ENCODE results near the gene FFAR2.
"Not testable (repeated sequence)": the region's sequence is repeated elsewhere in the genome, so short reads cannot be mapped to it uniquely, and the experiment has no call there.

Gene FFAR2

DNA sequence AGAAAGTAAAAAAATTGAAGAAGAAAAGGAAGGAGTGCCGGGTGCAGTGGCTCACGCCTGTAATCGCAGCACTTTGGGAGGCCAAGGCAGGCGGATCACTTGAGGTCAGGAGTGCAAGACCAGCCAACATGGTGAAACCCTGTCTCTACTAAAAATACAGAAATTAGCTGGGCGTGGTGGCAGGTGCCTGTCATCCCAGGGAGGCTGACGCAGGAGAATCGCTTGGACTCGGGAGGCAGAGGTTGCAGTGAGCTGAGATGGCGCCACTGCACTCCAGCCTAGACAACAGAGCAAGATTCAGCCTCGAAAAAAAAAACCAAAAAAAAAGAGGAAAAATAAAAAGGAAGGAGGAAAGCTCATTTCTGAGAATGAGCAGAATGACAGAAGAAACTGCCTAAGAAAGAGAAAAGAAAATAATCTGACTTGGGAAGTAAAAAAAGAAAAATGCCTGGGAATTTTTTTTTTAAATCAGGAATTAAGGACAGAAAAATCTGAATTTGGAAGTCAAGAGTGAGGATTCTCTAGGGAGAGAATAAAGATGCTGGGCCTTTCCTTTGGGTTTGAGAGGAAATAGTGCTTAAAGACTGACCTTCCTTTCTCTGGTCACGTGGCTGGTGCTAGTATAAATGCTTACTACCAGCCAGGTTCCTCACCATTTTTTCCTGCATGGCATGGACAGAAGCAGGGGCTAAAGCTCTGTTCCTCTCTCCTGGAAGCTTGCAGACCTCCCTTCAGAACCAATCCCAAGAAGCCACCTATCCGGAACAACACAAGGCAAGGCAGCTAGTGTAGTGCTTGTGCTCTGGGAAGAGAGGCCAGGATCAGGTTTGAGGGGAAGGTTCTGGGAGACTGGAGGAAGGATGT is at the start of gene FFAR2:
Gene FFAR2, plus strand, starts transcription at position 652 of the 864 bp plus-strand sequence. CDS start 1,458 bp downstream, outside the sequence.
- Histone ChIP-seq H3K4me3 (no peak within 1 kb of the TSS), H3K27me3 (ENCODE audit: low read depth) (peaks cover 27% of the 10 kb centered on the region), H3K36me3 (replicated peaks) (no peaks in the 10 kb centered on the region), H3K4me1 (no peaks in the 10 kb centered on the region), H3K9me3 (no peaks in the 10 kb centered on the region)
- in situ Hi-C loops (cut with MboI; ENCODE audit: low sequenced_read_pairs), result no loop called here
- no peak for DNase-seq (ENCODE audit: low spot score in 2 of 2)

DNA sequence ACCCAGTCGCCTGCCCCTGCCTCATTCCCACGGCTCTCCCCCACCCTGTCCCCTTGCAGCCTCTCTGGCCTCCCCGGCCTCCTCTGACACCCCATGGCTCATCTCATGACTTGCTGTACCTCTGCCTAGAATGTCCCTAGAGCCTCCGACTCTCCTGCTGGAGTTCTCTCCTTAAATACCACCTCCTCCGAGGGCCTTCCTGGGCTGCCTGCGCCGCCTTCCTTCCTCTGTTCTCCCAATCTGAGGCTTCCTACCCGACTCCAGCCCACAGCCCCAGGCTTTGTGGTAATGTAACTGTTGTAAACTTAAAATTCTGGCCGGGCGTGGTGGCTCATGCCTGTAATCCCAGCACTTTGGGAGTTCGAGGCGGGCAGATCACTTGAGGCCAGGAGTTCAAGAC is 49.5 kb upstream of the FFAR2 start:
- H3K36me3 ChIP-seq (replicated peaks), result no peaks in the 10 kb centered on the region
- H3K4me3 ChIP-seq, result no peak overlapping the region
- H3K4me1 ChIP-seq, result no peaks in the 10 kb centered on the region
- DNase-seq (ENCODE audit: low spot score in 2 of 2), result no peak
- H3K9me3 ChIP-seq, result no peaks in the 10 kb centered on the region
- H3K27me3 ChIP-seq (ENCODE audit: low read depth), result no peaks in the 10 kb centered on the region
- in situ Hi-C loops (cut with MboI; ENCODE audit: low sequenced_read_pairs), result no loop called here

DNA sequence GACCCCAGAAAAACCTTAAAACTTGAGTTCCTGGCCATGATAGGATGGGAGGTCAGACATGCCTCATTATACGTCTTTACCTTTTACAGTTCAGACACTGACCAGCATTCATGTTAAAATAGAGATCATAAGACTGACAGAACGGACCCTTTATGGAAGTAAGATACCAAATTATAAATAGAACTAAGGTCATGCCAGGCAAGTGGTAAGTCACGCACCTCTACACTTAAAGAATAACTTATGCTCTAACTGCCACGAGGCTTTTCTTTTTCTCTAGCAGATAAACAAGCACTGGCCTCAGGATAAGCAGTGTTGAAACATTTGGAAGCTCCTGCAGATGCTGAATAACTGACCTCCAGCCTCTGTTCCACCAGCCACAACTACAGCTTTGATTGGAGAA is 48.8 kb upstream of the FFAR2 start:
- Histone ChIP-seq H3K4me1 (no peaks in the 10 kb centered on the region), H3K27me3 (ENCODE audit: low read depth) (no peaks in the 10 kb centered on the region), H3K36me3 (replicated peaks) (no peaks in the 10 kb centered on the region), H3K9me3 (no peaks in the 10 kb centered on the region), H3K4me3 (no peak overlapping the region)
- no peak for DNase-seq (ENCODE audit: low spot score in 2 of 2)
- in situ Hi-C loops (cut with MboI; ENCODE audit: low sequenced_read_pairs), result no loop called here

DNA sequence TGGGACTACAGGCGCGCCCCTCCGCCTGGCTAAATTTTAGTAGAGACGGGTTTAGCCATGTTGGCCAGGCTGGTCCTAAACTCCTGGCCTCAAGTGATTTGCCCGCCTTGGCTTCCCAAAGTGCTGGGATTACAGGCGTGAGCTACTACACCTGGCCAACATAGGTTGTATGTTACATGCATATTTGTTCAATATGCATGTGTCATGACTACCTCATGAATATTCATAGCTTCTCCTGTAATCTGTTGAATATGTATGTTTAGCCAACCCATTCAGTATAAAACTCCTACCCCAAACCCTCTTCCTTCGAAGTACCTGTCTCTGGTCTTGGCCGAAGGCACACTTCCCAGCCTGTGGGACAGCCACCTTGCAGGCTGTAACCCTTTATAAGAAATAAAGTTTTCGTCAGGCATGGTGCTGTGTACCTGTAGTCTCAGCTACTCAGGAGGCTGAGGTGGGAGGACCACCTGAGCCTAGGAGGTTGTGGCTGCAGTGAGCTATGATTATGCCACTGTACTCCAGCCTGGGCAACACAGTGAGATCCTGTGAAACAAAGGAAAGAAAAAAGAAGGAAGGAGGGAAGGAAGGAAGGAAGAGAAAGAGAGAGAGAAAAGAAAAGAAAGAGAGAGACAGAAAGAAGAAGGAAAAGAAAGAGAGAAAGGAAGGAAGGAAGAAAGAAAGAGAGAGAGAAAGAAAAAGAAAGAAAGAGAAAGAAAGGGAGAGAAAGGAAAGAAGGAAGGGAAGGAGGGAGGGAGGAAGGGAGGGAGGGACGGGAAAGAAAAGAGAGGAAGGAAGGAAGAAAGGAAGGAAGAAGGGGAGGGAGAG is 47.9 kb upstream of the FFAR2 start:
- DNase-seq (ENCODE audit: low spot score in 2 of 2), result no peak
- in situ Hi-C loops (cut with MboI; ENCODE audit: low sequenced_read_pairs), result no loop called here
- no peaks in the 10 kb centered on the region for H3K4me1 ChIP-seq
- H3K9me3 ChIP-seq, result no peaks in the 10 kb centered on the region
- no peak overlapping the region for H3K4me3 ChIP-seq
- no peaks in the 10 kb centered on the region for H3K27me3 ChIP-seq (ENCODE audit: low read depth)
- no peaks in the 10 kb centered on the region for H3K36me3 ChIP-seq (replicated peaks)

DNA sequence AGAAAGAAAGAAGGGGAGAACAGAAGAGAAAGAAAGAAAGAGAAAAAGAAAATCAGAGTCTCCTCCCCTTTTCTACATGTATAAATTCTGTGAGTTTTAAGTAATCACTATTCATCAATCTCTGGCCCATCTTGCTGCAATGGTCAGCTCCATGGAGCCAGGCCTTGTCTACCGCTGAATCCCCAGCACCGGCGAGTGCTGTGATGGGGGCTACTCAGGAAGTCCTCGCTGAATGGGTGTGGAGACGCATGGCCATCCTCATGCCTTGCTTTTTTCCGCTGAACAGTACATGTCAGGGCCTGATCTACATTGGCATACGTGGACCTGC is 47.3 kb upstream of the FFAR2 start:
- in situ Hi-C loops (cut with MboI; ENCODE audit: low sequenced_read_pairs), result no loop called here
- no peak for DNase-seq (ENCODE audit: low spot score in 2 of 2)
- Histone ChIP-seq H3K4me1 (no peaks in the 10 kb centered on the region), H3K4me3 (no peak overlapping the region), H3K9me3 (no peaks in the 10 kb centered on the region), H3K36me3 (replicated peaks) (no peaks in the 10 kb centered on the region), H3K27me3 (ENCODE audit: low read depth) (no peaks in the 10 kb centered on the region)

DNA sequence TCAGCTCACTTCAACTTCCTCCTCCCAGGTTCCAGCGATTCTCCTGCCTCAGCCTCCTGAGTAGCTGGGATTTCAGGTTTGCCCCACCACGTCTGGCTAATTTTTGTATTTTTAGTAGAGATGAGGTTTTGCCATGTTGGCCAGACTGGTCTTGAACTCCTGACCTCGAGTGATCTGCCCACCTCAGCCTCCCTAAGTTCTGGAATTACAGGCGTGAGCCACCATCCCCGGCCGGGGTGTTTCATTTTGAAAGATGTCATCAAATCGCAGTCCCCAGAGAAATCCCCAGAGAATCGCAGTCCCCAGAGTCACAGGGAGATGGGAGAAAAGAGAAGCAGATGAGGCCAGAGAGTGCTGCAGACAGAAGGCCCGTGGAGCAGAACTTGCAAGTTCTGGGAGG is 46.6 kb upstream of the FFAR2 start:
- H3K9me3 ChIP-seq; H3K36me3 ChIP-seq (replicated peaks); H3K4me3 ChIP-seq; DNase-seq (ENCODE audit: low spot score in 2 of 2); H3K4me1 ChIP-seq; in situ Hi-C loops (cut with MboI; ENCODE audit: low sequenced_read_pairs); H3K27me3 ChIP-seq (ENCODE audit: low read depth): not testable (repeated sequence)

DNA sequence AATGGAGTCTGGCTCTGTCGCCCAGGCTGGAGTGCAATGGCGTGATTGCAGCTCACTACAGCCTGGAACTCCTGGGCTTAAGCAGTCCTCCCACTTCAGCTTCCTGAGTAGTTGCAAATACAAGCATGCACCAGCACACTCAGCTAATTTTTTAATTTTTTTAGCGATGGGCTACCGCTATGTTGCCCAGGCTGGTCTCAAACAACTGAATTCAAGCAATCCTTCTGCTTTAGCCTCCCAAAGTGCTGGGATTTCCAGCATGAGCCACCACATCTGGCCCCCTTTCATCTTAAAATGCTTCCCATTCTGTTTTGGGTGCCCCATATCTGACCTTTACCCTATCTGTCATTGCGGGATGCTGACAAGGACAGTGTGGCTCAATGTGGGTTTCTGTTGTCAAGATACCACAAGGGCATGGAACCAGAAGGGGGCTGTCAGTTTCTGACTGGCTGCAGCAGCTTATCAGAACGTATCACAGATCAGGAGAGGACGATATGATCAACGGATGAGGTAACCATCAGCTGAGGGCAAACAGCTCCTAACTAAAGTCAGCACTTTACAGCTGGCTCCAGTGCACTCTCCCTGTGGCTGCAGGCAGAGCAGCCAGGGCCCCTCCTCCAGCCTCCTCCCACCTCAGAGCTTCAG is 44.8 kb upstream of the FFAR2 start:
- H3K36me3 ChIP-seq (replicated peaks), result no peaks in the 10 kb centered on the region
- DNase-seq (ENCODE audit: low spot score in 2 of 2), result no peak
- no peaks in the 10 kb centered on the region for H3K4me1 ChIP-seq
- in situ Hi-C loops (cut with MboI; ENCODE audit: low sequenced_read_pairs), result no loop called here
- H3K4me3 ChIP-seq, result no peak overlapping the region
- H3K27me3 ChIP-seq (ENCODE audit: low read depth), result no peaks in the 10 kb centered on the region
- no peaks in the 10 kb centered on the region for H3K9me3 ChIP-seq

DNA sequence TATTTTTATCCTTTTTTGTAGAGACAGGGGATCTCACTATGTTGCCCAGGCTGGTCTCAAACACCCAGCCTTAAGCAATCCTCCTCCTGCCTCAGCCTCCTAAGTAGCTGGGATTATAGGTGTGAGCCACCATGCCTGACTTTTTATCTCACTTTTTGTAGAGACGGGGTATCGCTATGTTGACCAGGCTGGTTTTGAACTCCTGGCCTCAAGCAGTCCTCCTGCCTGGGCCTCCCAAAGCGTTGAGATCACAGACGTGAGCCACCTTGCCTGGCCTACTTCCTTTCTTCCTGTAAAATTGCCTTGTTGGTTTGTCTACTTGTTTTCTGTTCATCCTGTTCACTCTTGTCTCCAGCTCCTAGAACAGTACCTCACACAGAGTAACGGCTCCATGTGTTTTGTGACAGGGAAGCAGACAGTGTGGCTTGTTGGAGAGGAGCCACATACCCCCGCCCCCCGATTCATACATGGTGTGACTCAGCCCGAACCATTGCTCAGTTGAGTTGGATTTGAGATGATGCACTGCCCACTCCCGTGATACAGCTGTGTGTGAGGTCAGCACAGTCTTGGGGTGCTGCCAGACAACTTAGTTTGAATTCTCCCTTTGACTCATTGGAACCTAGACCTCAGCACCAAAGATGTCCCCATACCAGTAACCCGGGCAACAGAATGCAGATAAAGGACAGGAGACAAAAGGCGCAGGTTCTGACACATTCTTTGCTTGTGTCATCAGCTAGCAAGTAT is 43.0 kb upstream of the FFAR2 start:
- Histone ChIP-seq H3K27me3 (ENCODE audit: low read depth) (peaks cover 1% of the 10 kb centered on the region; the same call in 1 of the 2 replicates), H3K36me3 (replicated peaks) (no peaks in the 10 kb centered on the region), H3K9me3 (no peaks in the 10 kb centered on the region), H3K4me3 (no peak overlapping the region), H3K4me1 (no peaks in the 10 kb centered on the region)
- in situ Hi-C loops (cut with MboI; ENCODE audit: low sequenced_read_pairs), result no loop called here
- DNase-seq (ENCODE audit: low spot score in 2 of 2), result no peak

DNA sequence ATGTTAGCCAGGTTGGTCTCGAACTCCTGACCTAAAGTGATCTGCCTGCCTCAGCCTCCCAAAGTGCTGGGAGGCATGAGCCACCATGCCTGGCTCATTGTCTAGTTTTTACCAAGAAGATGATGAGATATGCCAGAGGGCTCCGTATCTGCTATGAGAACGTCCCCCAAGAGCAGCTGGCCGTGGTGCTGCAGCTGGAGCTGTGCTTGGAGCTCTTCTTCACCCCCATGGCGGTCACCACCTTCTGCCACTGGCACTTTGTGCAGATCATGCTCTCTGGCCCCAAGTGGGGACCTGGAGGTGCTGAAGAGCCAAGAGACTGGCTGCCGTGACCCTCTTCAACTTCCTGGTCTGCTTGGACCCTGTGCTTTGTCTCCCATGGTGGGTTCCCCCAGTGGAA is 40.4 kb upstream of the FFAR2 start:
- in situ Hi-C loops (cut with MboI; ENCODE audit: low sequenced_read_pairs), result no loop called here
- Histone ChIP-seq H3K27me3 (ENCODE audit: low read depth) (peaks cover 3% of the 10 kb centered on the region; the same call in 1 of the 2 replicates), H3K9me3 (no peaks in the 10 kb centered on the region), H3K4me1 (no peaks in the 10 kb centered on the region), H3K36me3 (replicated peaks) (no peaks in the 10 kb centered on the region), H3K4me3 (no peak overlapping the region)
- no peak for DNase-seq (ENCODE audit: low spot score in 2 of 2)

DNA sequence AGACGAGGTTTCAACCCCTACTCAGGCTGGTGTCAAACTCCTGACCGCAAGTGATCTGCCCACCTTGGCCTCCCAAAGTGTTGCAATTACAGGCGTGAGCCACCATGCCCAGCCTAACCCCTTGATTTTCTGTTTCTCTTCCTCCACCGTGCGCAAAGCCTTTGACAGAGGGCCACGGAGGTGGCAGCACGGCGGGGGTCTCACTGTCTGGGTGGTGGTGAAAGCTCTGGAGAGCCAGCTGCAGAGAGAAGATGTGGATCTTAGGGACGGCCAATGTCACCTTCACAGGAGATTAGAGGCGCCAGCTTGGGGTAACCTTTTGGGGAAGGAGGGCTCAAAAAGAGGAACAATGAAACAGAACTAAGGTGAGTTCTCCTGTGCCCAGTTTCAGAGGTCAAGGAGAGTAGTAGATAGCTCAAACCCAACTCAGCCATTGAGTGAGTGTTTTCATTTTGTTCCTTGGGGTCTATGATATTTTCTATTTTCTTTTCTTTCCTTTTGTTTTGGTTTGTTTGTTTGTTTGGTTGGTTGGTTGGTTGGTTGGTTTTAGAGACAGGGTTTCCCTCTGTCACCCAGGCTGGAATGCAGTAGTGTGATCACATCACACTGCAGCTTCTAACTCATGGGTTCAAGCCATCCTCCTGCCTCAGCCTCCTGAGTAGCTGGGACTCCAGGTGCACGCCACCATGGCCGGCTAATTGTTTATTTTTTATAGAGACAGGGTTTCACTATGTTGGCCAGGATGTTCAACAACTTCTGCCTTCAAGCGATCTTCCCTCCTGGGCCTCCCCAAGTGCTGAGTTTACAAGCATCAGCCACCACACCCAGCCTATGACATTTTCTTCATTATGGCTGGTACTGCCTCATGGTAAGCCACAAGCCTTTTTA is 39.5 kb upstream of the FFAR2 start:
- Histone ChIP-seq H3K4me3 (no peak overlapping the region), H3K4me1 (no peaks in the 10 kb centered on the region), H3K27me3 (ENCODE audit: low read depth) (peaks cover 3% of the 10 kb centered on the region; the same call in 1 of the 2 replicates), H3K36me3 (replicated peaks) (no peaks in the 10 kb centered on the region), H3K9me3 (no peaks in the 10 kb centered on the region)
- in situ Hi-C loops (cut with MboI; ENCODE audit: low sequenced_read_pairs), result no loop called here
- DNase-seq (ENCODE audit: low spot score in 2 of 2), result no peak

DNA sequence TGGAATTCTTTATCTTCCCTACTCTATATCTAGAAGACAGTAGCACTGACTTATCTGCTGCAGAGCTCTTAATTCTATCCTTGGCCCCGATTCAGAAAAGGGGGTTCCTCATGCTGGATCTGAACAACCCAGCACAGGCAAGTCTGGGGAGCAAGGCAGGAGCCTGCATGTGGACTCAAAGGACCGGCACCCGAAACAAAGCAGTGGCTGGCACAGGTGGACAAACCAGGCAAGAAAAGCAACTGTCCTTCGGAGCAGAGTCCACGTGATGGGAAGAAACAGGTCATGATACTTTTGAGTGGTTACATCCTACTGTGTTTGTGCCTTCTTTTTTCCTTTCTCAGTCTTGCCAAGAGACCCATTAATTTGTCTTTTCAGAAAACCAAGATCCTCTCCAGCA is 38.9 kb upstream of the FFAR2 start:
- no peaks in the 10 kb centered on the region for H3K4me1 ChIP-seq
- no peak overlapping the region for H3K4me3 ChIP-seq
- in situ Hi-C loops (cut with MboI; ENCODE audit: low sequenced_read_pairs), result no loop called here
- no peaks in the 10 kb centered on the region for H3K36me3 ChIP-seq (replicated peaks)
- H3K27me3 ChIP-seq (ENCODE audit: low read depth), result peaks cover 3% of the 10 kb centered on the region; the same call in 1 of the 2 replicates
- DNase-seq (ENCODE audit: low spot score in 2 of 2), result no peak
- H3K9me3 ChIP-seq, result no peaks in the 10 kb centered on the region

DNA sequence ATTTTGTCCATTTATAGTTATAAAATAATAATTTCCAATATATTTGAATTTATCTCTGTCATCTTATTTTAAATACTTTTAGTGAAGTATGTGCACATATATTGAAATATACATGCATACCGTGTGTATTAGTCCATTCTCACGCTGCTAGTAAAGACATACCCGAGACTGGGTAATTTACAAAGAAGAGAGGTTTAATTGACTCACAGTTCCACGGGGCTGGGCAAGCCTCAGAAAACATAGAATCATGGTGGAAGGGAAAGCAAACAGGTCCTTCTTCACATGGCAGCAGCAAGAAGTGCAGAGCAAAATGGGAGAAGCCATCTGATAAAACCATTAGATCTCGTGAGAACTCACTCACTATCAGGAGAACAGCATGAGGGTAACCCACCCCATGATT is 37.6 kb upstream of the FFAR2 start:
- Histone ChIP-seq H3K9me3 (no peaks in the 10 kb centered on the region), H3K4me3 (no peak overlapping the region), H3K27me3 (ENCODE audit: low read depth) (peaks cover 3% of the 10 kb centered on the region; the same call in 1 of the 2 replicates), H3K4me1 (no peaks in the 10 kb centered on the region), H3K36me3 (replicated peaks) (no peaks in the 10 kb centered on the region)
- DNase-seq (ENCODE audit: low spot score in 2 of 2), result no peak
- in situ Hi-C loops (cut with MboI; ENCODE audit: low sequenced_read_pairs), result no loop called here

DNA sequence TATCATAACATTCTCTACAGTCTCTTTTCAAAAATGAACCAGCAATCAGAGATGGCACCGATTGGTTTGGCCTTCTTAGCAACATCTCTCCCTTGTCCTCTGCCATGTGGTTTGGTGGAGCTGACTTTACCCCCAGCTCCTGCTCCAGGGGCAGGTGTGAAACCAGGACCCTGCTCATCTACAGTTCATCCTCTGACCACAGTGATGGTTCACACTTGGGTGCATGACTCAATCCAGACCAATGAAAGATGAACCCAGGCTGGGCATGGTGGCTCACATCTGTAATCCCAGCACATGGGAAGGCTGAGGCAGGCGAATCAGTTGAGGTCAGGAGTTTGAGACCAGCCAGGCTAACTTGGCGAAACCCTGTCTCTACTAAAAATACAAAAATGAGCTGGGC is 33.6 kb upstream of the FFAR2 start:
- no peaks in the 10 kb centered on the region for H3K36me3 ChIP-seq (replicated peaks)
- H3K4me3 ChIP-seq, result no peak overlapping the region
- H3K27me3 ChIP-seq (ENCODE audit: low read depth), result peaks cover 6% of the 10 kb centered on the region; the same call in 1 of the 2 replicates
- no peak for DNase-seq (ENCODE audit: low spot score in 2 of 2)
- H3K9me3 ChIP-seq, result no peaks in the 10 kb centered on the region
- no peaks in the 10 kb centered on the region for H3K4me1 ChIP-seq
- in situ Hi-C loops (cut with MboI; ENCODE audit: low sequenced_read_pairs), result no loop called here
